Osteocyte (in vitro differentiated cells): ENCODE measurements around the gene CAVIN4. TPM values are rescaled to one million over a fixed set of nuclear protein-coding genes. Genes with fewer than 3 reads are reported as not detected.

Experiments used
- DNase-seq: peaks from one replicate; pipeline ENCODE4 v3.0.0; 2021; ENCODE audit warnings: mixed read lengths; ENCODE audit not compliant: unreplicated experiment; ENCODE audit errors: extremely low spot score
- H3K27ac Mint-ChIP-seq: one replicate; pipeline ENCODE4 v1.8.0; 2021; ENCODE audit warnings: mild to moderate bottlenecking, mixed read lengths; ENCODE audit not compliant: unreplicated experiment
- H3K27me3 Mint-ChIP-seq: one replicate; pipeline ENCODE4 v1.8.0; 2021; ENCODE audit warnings: mixed read lengths; ENCODE audit not compliant: unreplicated experiment
- H3K36me3 Mint-ChIP-seq: one replicate; pipeline ENCODE4 v1.8.0; 2021; ENCODE audit warnings: mixed read lengths; ENCODE audit not compliant: unreplicated experiment
- H3K4me1 Mint-ChIP-seq: one replicate; pipeline ENCODE4 v1.8.0; 2021; ENCODE audit warnings: mixed read lengths; ENCODE audit not compliant: unreplicated experiment
- H3K4me3 Mint-ChIP-seq: one replicate; pipeline ENCODE4 v1.8.0; 2021; ENCODE audit warnings: mild to moderate bottlenecking, moderate library complexity, mixed read lengths; ENCODE audit not compliant: unreplicated experiment
- H3K9me3 Mint-ChIP-seq: one replicate; pipeline ENCODE4 v1.8.0; 2021; ENCODE audit warnings: mixed read lengths; ENCODE audit not compliant: unreplicated experiment
- total RNA-seq: library from RNA; stranded (reverse); gene quantifications from 2 replicates; pipeline ENCODE4 v1.2.1, GENCODE V29; 2021
- TF ChIP-seq, protein P1 (sequence below): fragments of 200-600 bp; sonication (generic); IDR thresholded peaks from 2 replicates; pipeline ENCODE4 v1.5.0; 2021; ENCODE audit warnings: antibody characterized with exemption, mild to moderate bottlenecking, moderate library complexity

CAVIN4 gene
- total RNA-seq, 1 donor from 2014 or later = 1.1 TPM

DNA sequence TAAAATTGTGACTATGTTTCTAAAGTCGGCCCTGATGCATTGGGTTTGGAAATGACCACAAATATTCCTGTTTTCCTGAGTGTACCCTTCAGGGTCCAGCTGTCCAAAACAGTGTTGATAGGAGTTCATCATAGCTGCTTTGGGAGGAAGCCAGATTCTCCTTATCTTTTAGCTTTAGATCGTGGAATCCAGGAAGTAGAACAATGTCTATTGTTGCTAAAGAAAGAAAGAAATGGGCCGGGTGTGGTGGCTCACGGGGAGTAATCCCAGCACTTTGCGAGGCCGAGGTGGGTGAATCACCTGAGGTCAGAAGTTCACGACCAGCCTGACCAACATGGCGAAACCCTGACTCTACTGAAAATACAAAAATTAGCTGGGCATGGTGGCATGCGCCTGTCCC lies 9.5 kb downstream of the CAVIN4 start:
- no peak overlapping the region for H3K27ac Mint-ChIP-seq
- no peaks in the 10 kb centered on the region for H3K36me3 Mint-ChIP-seq
- TF ChIP-seq, protein P1, sequence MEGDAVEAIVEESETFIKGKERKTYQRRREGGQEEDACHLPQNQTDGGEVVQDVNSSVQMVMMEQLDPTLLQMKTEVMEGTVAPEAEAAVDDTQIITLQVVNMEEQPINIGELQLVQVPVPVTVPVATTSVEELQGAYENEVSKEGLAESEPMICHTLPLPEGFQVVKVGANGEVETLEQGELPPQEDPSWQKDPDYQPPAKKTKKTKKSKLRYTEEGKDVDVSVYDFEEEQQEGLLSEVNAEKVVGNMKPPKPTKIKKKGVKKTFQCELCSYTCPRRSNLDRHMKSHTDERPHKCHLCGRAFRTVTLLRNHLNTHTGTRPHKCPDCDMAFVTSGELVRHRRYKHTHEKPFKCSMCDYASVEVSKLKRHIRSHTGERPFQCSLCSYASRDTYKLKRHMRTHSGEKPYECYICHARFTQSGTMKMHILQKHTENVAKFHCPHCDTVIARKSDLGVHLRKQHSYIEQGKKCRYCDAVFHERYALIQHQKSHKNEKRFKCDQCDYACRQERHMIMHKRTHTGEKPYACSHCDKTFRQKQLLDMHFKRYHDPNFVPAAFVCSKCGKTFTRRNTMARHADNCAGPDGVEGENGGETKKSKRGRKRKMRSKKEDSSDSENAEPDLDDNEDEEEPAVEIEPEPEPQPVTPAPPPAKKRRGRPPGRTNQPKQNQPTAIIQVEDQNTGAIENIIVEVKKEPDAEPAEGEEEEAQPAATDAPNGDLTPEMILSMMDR = no peak
- peaks cover 1% of the 10 kb centered on the region for H3K4me1 Mint-ChIP-seq
- H3K9me3 Mint-ChIP-seq = no peaks in the 10 kb centered on the region
- H3K4me3 Mint-ChIP-seq = no peak overlapping the region
- no peak for DNase-seq
- H3K27me3 Mint-ChIP-seq = no peaks in the 10 kb centered on the region

DNA sequence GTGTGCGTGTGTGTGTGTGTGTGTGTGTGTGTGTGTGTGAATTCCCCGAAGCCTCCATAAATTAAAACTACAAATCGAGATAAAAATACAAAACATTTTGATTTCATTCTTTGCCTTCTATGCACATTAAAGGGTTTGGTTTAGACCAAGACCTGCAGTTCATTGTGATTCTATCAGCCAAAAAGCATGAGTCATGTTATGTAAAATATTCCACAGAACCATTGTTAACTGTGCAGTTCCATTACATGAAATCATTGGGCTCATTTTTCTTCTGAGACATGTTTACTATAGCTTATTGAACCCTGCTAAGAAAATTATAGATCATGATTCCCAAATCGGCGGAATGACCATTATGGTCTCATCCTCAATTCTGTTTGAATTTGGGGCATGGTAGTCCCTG lies 11.7 kb downstream of the CAVIN4 start:
- Mint-ChIP-seq H3K4me1 (no peaks in the 10 kb centered on the region), H3K27me3 (no peaks in the 10 kb centered on the region), H3K27ac (no peak overlapping the region), H3K36me3 (no peaks in the 10 kb centered on the region), H3K9me3 (no peaks in the 10 kb centered on the region), H3K4me3 (no peak overlapping the region)
- DNase-seq = no peak
- TF ChIP-seq, protein P1 = no peak

DNA sequence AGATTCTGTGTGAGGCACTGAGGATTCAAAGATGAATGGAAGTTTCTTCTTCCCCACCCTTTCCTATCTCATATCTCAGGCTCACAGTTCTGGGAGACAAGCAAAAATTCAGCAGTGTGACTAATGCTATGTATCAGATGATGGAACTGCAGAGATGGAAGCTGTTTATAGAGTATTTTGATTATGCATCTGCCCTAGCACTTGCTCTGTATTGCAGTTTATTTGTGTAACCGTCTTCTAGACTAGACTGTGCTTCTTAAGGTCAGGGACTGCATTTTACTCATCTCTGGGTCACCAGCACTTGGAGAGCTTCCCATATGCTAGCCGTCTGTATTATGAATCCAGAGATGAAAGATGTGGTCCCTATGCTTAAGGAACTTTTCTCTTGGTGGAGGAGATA lies 12.6 kb downstream of the CAVIN4 start:
- no peak for DNase-seq
- TF ChIP-seq, protein P1 = no peak
- no peak overlapping the region for H3K4me3 Mint-ChIP-seq
- no peaks in the 10 kb centered on the region for H3K9me3 Mint-ChIP-seq
- H3K4me1 Mint-ChIP-seq = peaks cover under 1% of the 10 kb centered on the region
- no peaks in the 10 kb centered on the region for H3K36me3 Mint-ChIP-seq
- no peaks in the 10 kb centered on the region for H3K27me3 Mint-ChIP-seq
- H3K27ac Mint-ChIP-seq = no peak overlapping the region

DNA sequence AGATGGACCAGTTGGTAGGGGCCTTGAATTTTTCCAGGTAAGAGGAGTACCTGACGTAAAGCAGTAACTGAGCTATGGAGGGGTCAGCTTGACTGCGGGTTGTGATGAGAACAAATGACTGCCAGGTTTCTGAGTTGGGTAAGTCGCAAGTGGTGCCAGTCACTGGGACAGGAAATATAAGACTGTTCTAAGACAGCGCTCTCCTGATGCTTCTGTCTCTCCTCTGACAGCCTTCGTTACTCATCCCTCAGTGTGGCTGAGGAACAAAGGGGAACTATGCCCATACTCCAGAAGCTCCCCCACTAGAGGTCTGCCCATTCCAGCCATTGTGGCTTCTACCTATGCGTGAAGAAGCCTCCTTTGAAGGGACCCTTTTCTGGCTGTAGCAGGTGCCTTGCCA lies 13.3 kb downstream of the CAVIN4 start:
- no peak overlapping the region for H3K4me3 Mint-ChIP-seq

DNA sequence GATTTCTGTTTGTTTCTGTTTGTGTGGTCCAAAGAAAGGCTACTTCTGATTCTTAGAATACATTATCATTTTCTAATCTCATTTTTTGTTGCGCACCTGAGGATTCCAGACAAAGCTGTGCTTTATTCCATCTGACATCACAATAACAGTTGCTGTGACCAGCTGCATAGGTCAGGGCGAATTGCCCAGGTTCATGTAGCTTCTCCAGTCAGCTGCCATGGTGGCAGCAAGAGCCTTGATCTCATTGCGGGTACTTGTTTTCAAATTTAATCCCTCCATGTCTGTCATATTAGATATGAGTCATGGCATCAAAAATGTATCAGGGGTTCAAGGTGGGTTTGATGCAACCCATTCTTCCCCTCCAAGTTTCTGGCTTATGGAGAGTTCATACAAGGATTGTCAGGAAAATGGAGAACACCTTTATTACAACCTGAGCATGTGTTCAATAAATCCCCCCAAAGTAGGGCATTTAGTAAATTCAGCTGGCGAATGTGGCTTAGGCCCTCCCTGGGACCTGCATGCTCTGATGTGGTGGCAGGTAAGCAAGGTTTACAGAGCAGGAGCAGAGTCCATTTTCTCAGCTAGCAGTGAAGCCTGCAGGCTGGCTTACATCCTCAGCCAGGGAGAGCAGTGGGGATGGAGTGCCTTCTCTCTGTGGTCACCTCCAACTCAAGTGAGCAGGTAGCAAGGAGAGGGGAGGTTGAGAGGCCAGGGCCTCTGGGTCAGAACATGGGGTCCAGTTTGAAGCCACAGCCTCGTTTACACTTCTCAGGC lies 13.9 kb downstream of the CAVIN4 start:
- DNase-seq = no peak
- Mint-ChIP-seq H3K4me1 (peaks cover 1% of the 10 kb centered on the region), H3K4me3 (no peak overlapping the region), H3K27ac (no peak overlapping the region), H3K27me3 (peaks cover 4% of the 10 kb centered on the region), H3K36me3 (no peaks in the 10 kb centered on the region), H3K9me3 (no peaks in the 10 kb centered on the region)
- TF ChIP-seq, protein P1 = no peak

More for the DNA sequence above, 13.3 kb downstream of the CAVIN4 start:
- Mint-ChIP-seq H3K4me1 (peaks cover 1% of the 10 kb centered on the region), H3K36me3 (no peaks in the 10 kb centered on the region), H3K27ac (no peak overlapping the region), H3K9me3 (no peaks in the 10 kb centered on the region), H3K27me3 (peaks cover 4% of the 10 kb centered on the region)
- no peak for DNase-seq
- TF ChIP-seq, protein P1 = no peak
